Endothelial cell of umbilical vein (primary cell): ENCODE measurements around the gene PAX2. TPM values are rescaled to one million over a fixed set of nuclear protein-coding genes. Genes with fewer than 3 reads are reported as not detected.

Source experiments
- BruUV-seq: library from RNA; stranded (reverse); fragments of 400-500 nt; replicated peaks from 2 replicates; lab custom pipeline; 2021; lab: Mats Ljungman, UMichigan
- CTCF ChIA-PET: fragments of 300-600, 350-600 bp; sonication (Branson Sonifier 250); formaldehyde crosslinking; loops from one replicate; lab custom pipeline; 2021; ENCODE audit warnings: antibody characterized with exemption, inconsistent platforms; lab: Charles Lee
- POLR2A ChIA-PET: fragments of 300-600, 350-600 bp; sonication (Branson Sonifier 250); formaldehyde crosslinking; loops from one replicate; lab custom pipeline; 2021; ENCODE audit warnings: antibody characterized with exemption, inconsistent platforms; lab: Charles Lee
- DNase-seq: peaks from one replicate; pipeline ENCODE4 v3.0.0-alpha.2; 2011; ENCODE audit warnings: low read depth, low spot score
- FAIRE-seq: peaks from 2 replicates; lab custom pipeline; 2011; peaks lifted over from hg19 to GRCh38; lab: Jason Lieb, UNC
- H2AFZ ChIP-seq: 2 replicates; pipeline ENCODE4 v1.6.0; 2012; ENCODE audit warnings: low read depth, low read length, control low read depth, inconsistent platforms
- H3K27ac ChIP-seq: 2 replicates; pipeline ENCODE4 v1.5.1; 2011; ENCODE audit warnings: low read depth, mild to moderate bottlenecking, control low read depth, low read length, moderate library complexity; ENCODE audit not compliant: insufficient read depth
- H3K27me3 ChIP-seq, 2 experiments: 2 replicates each; pipeline versions ENCODE4 v1.6.0 to v1.6.1; 2011; ENCODE audit warnings: low read length in 2 of 2, mixed read lengths in 1 of 2; ENCODE audit not compliant: control insufficient read depth in 2 of 2, insufficient read depth in 2 of 2
- H3K36me3 ChIP-seq, 2 experiments: 2 replicates in 1 of 2; 3 replicates in 1 of 2; pipeline ENCODE4 v1.5.1; 2011; ENCODE audit warnings: low read length in 2 of 2, mild to moderate bottlenecking in 1 of 2, moderate library complexity in 1 of 2; ENCODE audit not compliant: control insufficient read depth in 2 of 2, insufficient read depth in 2 of 2; ENCODE audit errors: extremely low read depth in 1 of 2
- H3K4me1 ChIP-seq: 3 replicates; pipeline ENCODE4 v1.5.1; 2011; ENCODE audit warnings: mild to moderate bottlenecking, low read length; ENCODE audit not compliant: control insufficient read depth, insufficient read depth; ENCODE audit errors: extremely low read depth
- H3K4me2 ChIP-seq: 2 replicates; pipeline ENCODE4 v1.6.1; 2011; ENCODE audit warnings: low read length, control low read depth, mixed read lengths; ENCODE audit not compliant: insufficient read depth
- H3K4me3 ChIP-seq, 3 experiments: fragments of 200-600 bp in 1 of 3; sonication (generic), shearing (Covaris generic) in 1 of 3; replicated peaks in 1 of 3; 2 replicates each; pipeline ENCODE4 v1.5.1; 2011 to 2016; ENCODE audit warnings: control low read depth in 3 of 3, low read length in 3 of 3, mild to moderate bottlenecking in 2 of 3, inconsistent platforms in 1 of 3, low read depth in 1 of 3, moderate library complexity in 1 of 3; ENCODE audit not compliant: insufficient read depth in 1 of 3
- H3K79me2 ChIP-seq: 2 replicates; pipeline ENCODE4 v1.6.0; 2012; ENCODE audit warnings: low read length, inconsistent platforms; ENCODE audit not compliant: control insufficient read depth, insufficient read depth
- H3K9ac ChIP-seq: replicated peaks from 2 replicates; pipeline ENCODE3; 2011; ENCODE audit warnings: low read length, control low read depth; ENCODE audit not compliant: insufficient read depth; ENCODE audit errors: extremely low read depth
- H3K9me1 ChIP-seq: replicated peaks from 3 replicates; pipeline ENCODE4 v1.6.0; 2011; ENCODE audit warnings: mild to moderate bottlenecking, low read length; ENCODE audit not compliant: control insufficient read depth, insufficient read depth; ENCODE audit errors: extremely low read depth
- H3K9me3 ChIP-seq: replicated peaks from 2 replicates; pipeline ENCODE4 v1.5.1; 2012; ENCODE audit warnings: low read length, inconsistent platforms; ENCODE audit not compliant: control insufficient read depth, insufficient read depth
- H4K20me1 ChIP-seq: replicated peaks from 2 replicates; pipeline ENCODE3; 2011; ENCODE audit warnings: mild to moderate bottlenecking, low read length; ENCODE audit not compliant: control insufficient read depth, insufficient read depth; ENCODE audit errors: extremely low read depth
- CTCF ChIP-seq, 2 donors: IDR thresholded peaks; 1 replicate in 1 of 2; 2 replicates in 1 of 2; pipeline ENCODE4 v1.5.1; 2011; ENCODE audit warnings: low read length in 2 of 2, mild to moderate bottlenecking in 2 of 2, moderate library complexity in 2 of 2, control low read depth in 1 of 2, inconsistent platforms in 1 of 2, low read depth in 1 of 2; ENCODE audit not compliant: insufficient read depth in 1 of 2; ENCODE audit errors: extremely low read depth in 1 of 2
- EZH2 ChIP-seq: IDR thresholded peaks from 2 replicates; pipeline ENCODE4 v1.6.1; 2012; ENCODE audit warnings: borderline replicate concordance, low read depth, mild to moderate bottlenecking, moderate library complexity, low read length, inconsistent platforms; ENCODE audit not compliant: severe bottlenecking
- FOS ChIP-seq: IDR thresholded peaks from 2 replicates; pipeline ENCODE4 v1.6.1; 2011; ENCODE audit warnings: mild to moderate bottlenecking, low read length, moderate library complexity, borderline replicate concordance; ENCODE audit not compliant: insufficient read depth
- GATA2 ChIP-seq: IDR thresholded peaks from 2 replicates; pipeline ENCODE4 v1.7.0; 2011; ENCODE audit warnings: low read depth, mild to moderate bottlenecking, moderate library complexity, mixed read lengths, low read length; ENCODE audit not compliant: insufficient read length, insufficient read depth
- JUN ChIP-seq: IDR thresholded peaks from 2 replicates; pipeline ENCODE4 v1.6.1; 2011; ENCODE audit warnings: borderline replicate concordance, low read depth; ENCODE audit not compliant: insufficient read length, insufficient read depth
- MYC ChIP-seq: IDR thresholded peaks from one replicate; pipeline ENCODE4 v1.6.1; 2011; ENCODE audit warnings: mild to moderate bottlenecking, low read depth, low read length
- POLR2A ChIP-seq: IDR thresholded peaks from 2 replicates; pipeline ENCODE4 v1.6.1; 2012; ENCODE audit warnings: low read depth, mild to moderate bottlenecking, control low read depth, low read length
- POLR2AphosphoS5 ChIP-seq: IDR thresholded peaks from 2 replicates; pipeline ENCODE4 v1.6.1; 2012; ENCODE audit warnings: low read depth, mild to moderate bottlenecking, control low read depth, low read length, moderate library complexity; ENCODE audit not compliant: insufficient read depth
- dilution Hi-C: fragments of 300-500 bp; cut with MboI; formaldehyde crosslinking; loops from one replicate; pipeline ENCODE4 v1.15.0; 2019; ENCODE audit warnings: low sequenced_read_pairs; ENCODE audit not compliant: extremely low pct_ligation_motif_present
- intact Hi-C: fragments of 100-400 bp; cut with micrococcal nuclease; formaldehyde crosslinking; loops from one replicate; pipeline ENCODE4 v1.10.0; 2022
- polyA plus RNA-seq, 4 experiments: library from polyadenylated mRNA; depleted of rRNA in 3 of 4; stranded (reverse) in 3 of 4; unstranded in 1 of 4; fragments of >200 nt; gene quantifications; 2 replicates each; pipeline versions ENCODE4 v1.2.1 to v1.2.3, GENCODE V29; 2011 to 2012; ENCODE audit warnings: missing spikeins in 1 of 4
- total RNA-seq: library from RNA; stranded (reverse); gene quantifications from 2 replicates; pipeline ENCODE4 v1.2.3, GENCODE V29; 2021
- TF ChIP-seq, protein P1 (sequence below): IDR thresholded peaks from 2 replicates; pipeline ENCODE4 v1.6.1; 2011; ENCODE audit not compliant: insufficient read depth, insufficient read length

PAX2 gene
- total and polyA plus RNA-seq, 2 donors (not counting 3 experiments of a cell fraction or from before 2014, with no cell fraction given), result not detected

DNA sequence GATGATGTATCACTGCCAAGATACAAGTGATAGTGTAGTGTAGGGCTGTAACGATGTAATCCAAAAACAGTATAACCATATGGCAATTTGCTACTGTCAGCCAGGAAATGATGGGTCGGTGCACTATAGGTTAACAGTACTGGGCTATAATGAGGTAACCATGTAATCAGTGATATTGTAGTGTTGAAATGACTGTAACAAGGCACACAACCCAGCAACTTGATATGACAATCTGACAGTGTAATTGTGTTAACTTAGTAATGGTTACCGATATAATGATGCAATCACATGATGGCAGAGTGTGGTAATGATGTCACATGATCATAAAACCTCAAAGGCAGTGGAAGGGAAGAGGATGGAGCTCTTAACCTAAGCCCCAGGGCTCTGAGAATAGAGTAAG lies 93.6 kb downstream of the PAX2 start:
- dilution Hi-C loops (no loop called here), intact Hi-C loops (no loop called here)
- DNase-seq (no peak), FAIRE-seq (no peak)
- Histone ChIP-seq H3K36me3 (no peaks in the 10 kb centered on the region), H3K27me3 (peaks cover 12 to 17% of the 10 kb centered on the region in 2 experiments), H3K9me3 (no peaks in the 10 kb centered on the region), H2AFZ (no peak overlapping the region), H3K9ac (no peak overlapping the region), H4K20me1 (no peaks in the 10 kb centered on the region), H3K79me2 (no peaks in the 10 kb centered on the region), H3K4me3 (no peak overlapping the region), H3K9me1 (no peaks in the 10 kb centered on the region), H3K27ac (no peak overlapping the region), H3K4me2 (no peak overlapping the region), H3K4me1 (no peaks in the 10 kb centered on the region)
- TF ChIP-seq MYC (no peak), FOS (no peak), JUN (no peak), POLR2A (no peak), CTCF (IDR thresholded peaks at IDR 0.05; ENCODE audit: extremely low read depth in 1 of 2, insufficient read depth in 1 of 2, low read depth in 1 of 2, low read length in 2 of 2) (no peak), POLR2AphosphoS5 (no peak), GATA2 (no peak), EZH2 (no peak)
- TF ChIP-seq, protein P1, sequence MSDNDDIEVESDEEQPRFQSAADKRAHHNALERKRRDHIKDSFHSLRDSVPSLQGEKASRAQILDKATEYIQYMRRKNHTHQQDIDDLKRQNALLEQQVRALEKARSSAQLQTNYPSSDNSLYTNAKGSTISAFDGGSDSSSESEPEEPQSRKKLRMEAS, result no peak
- ChIA-PET CTCF (interaction anchor here (0.7 kb wide), 1 partner anchor 13 kb away, joined by 3 read pairs; no protein-coding TSS in a partner anchor), POLR2A (no interaction called here)
- BruUV-seq, result no TSS peak
